ENCODE data around the gene U2AF2.

DNA sequence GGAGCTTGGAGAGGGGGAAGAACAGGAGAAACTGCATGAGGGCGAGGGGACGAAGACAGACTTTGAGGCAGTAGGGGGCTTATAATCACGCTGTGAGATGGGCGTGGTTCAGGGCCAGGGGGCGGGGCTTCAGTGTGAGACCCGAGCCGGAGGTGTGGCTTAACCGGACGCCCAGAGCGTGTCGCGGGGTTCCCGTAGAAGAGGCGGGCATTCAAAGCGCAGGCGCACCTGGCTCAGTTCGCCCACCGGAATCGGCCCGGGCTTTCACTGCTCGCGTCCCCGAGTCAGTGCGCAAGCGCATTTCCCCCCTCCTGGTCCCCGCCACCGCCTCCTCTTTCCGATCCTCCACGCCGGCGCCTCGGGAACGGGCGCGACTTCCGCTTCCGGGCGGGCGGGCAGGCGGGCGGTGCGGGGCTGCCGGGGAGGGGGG, 49.6 kb upstream of the U2AF2 start:
- TF ChIP-seq, protein P1, sequence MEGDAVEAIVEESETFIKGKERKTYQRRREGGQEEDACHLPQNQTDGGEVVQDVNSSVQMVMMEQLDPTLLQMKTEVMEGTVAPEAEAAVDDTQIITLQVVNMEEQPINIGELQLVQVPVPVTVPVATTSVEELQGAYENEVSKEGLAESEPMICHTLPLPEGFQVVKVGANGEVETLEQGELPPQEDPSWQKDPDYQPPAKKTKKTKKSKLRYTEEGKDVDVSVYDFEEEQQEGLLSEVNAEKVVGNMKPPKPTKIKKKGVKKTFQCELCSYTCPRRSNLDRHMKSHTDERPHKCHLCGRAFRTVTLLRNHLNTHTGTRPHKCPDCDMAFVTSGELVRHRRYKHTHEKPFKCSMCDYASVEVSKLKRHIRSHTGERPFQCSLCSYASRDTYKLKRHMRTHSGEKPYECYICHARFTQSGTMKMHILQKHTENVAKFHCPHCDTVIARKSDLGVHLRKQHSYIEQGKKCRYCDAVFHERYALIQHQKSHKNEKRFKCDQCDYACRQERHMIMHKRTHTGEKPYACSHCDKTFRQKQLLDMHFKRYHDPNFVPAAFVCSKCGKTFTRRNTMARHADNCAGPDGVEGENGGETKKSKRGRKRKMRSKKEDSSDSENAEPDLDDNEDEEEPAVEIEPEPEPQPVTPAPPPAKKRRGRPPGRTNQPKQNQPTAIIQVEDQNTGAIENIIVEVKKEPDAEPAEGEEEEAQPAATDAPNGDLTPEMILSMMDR (IDR thresholded peaks at IDR 0.05; ENCODE audit: insufficient read depth, low read depth, low read length), result no peak
- TF ChIP-seq EZH2 (IDR thresholded peaks at IDR 0.05; ENCODE audit: insufficient read depth, low read length), result no peak

Measured in astrocyte (in vitro differentiated cells and primary cell).